SK-N-MC (cell line): Measurements from ENCODE around the gene TRIM44.

Experiments used
- DNase-seq: peaks from one replicate; pipeline ENCODE4 v3.0.0-alpha.2; 2011; ENCODE audit warnings: low read depth, low spot score
- H3K27ac ChIP-seq: fragments of 200-600 bp; sonication (generic); 2 replicates; pipeline ENCODE4 v1.5.1; 2016; ENCODE audit warnings: mixed run types
- H3K36me3 ChIP-seq: fragments of 200-600 bp; sonication (generic); 2 replicates; pipeline ENCODE4 v1.6.1; 2017; ENCODE audit warnings: antibody characterized with exemption, low read length, mixed read lengths; ENCODE audit not compliant: insufficient read depth
- H3K4me3 ChIP-seq: fragments of 200-600 bp; sonication (generic); 2 replicates; pipeline ENCODE4 v1.5.1; 2016
- H3K9ac ChIP-seq: fragments of 200-600 bp; sonication (generic); 2 replicates; pipeline ENCODE4 v1.8.0; 2017; ENCODE audit warnings: mixed run types, mixed read lengths; ENCODE audit not compliant: insufficient read length
- H3K9me3 ChIP-seq: fragments of 200-600 bp; sonication (generic); 2 replicates; pipeline ENCODE4 v1.6.1; 2017; ENCODE audit warnings: low read depth, mild to moderate bottlenecking, antibody characterized with exemption, low read length, moderate library complexity, mixed read lengths
- EZH2 ChIP-seq: fragments of 200-600 bp; sonication (generic); IDR thresholded peaks from one replicate; pipeline ENCODE4 v1.6.1; 2017; ENCODE audit warnings: antibody characterized with exemption
- FOXP2 ChIP-seq: optimal IDR thresholded peaks from 2 replicates; pipeline ENCODE3; 2011; ENCODE audit warnings: mild to moderate bottlenecking, moderate library complexity; ENCODE audit not compliant: insufficient read depth; ENCODE audit errors: extremely low read length, control extremely low read depth
- POLR2AphosphoS5 ChIP-seq: IDR thresholded peaks from 2 replicates; pipeline ENCODE4 v1.6.1; 2012; ENCODE audit warnings: mild to moderate bottlenecking, low read depth, low read length, borderline replicate concordance

Gene TRIM44

DNA sequence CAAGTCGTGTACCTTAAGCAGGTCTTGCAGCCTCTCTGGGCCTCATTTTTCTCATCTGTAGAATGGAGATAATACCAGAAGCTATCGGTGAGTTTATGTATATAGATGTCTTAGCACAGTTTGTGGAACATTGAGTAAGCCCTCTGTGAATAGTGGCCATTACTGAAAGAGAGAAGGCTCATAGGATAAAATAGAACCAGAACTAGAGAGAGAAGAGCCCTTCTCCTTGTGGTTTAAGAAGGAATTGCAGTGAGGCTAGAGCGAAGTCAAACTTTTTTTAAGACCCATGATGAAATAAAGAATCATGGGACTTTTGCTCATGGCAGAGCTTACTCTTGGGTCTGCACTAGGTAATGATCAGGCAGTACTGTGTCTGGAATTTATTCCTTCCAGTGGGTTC, 137.1 kb downstream of the TRIM44 start:
- Histone ChIP-seq H3K27ac (no peak overlapping the region), H3K4me3 (no peak overlapping the region), H3K9ac (no peak overlapping the region), H3K36me3 (no peaks in the 10 kb centered on the region), H3K9me3 (no peaks in the 10 kb centered on the region)
- TF ChIP-seq FOXP2 (no peak), EZH2 (no peak), POLR2AphosphoS5 (no peak)
- no peak for DNase-seq

GRCh38 chr11:35800970-35801953, 138.7 kb downstream of the TRIM44 start:
- Histone ChIP-seq H3K9me3 (no peaks in the 10 kb centered on the region), H3K4me3 (no peak overlapping the region), H3K27ac (no peak overlapping the region), H3K9ac (no peak overlapping the region), H3K36me3 (no peaks in the 10 kb centered on the region)
- DNase-seq, result no peak
- TF ChIP-seq EZH2 (no peak), POLR2AphosphoS5 (no peak), FOXP2 (no peak)

DNA sequence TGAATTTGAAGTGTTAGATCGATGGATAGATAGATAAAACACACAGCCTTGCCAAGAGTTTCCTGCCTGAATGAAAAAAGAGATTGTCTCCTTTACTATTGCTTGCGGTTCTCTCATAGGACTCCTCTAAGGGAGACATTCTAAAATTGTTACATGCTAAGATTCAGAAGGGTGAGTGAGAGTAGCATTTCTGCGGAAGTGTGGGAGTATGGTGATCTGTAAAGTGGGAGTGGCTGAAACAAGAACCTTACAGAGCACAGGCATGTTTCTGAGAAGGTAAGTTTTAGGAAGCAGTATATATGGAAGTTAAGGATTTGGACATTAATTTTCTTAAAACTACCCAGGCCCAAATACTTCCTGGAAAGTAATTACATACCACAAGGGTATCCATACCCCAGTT, 139.6 kb downstream of the TRIM44 start:
- no peak overlapping the region for H3K27ac ChIP-seq
- TF ChIP-seq FOXP2 (no peak), POLR2AphosphoS5 (no peak), EZH2 (no peak)

DNA sequence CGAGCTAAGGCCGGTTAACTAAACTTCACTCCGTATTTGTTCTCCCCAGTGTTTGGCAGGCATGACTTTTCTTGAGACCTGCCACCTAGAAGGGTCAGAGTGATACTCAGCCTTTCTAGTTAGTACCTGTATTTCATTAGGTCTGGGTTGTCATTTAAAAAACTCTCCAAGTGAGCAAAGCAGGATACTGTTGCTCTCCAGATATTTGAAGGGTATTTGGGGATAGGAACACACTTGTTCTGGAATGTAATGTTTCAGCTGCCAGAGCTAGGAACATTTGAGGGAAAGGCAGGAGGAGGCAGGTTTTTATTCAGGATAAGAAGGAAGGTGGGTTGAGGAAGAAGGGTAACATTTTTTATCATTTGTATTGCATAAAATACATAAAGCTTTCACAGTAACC, 140.1 kb downstream of the TRIM44 start:
- H3K9me3 ChIP-seq, result no peaks in the 10 kb centered on the region
- no peak overlapping the region for H3K9ac ChIP-seq
- DNase-seq, result no peak
- no peaks in the 10 kb centered on the region for H3K36me3 ChIP-seq
- H3K27ac ChIP-seq, result no peak overlapping the region
- TF ChIP-seq POLR2AphosphoS5 (no peak), EZH2 (no peak), FOXP2 (no peak)
- H3K4me3 ChIP-seq, result no peak overlapping the region

More for the DNA sequence above, 139.6 kb downstream of the TRIM44 start:
- no peaks in the 10 kb centered on the region for H3K36me3 ChIP-seq
- no peak overlapping the region for H3K9ac ChIP-seq
- no peaks in the 10 kb centered on the region for H3K9me3 ChIP-seq
- no peak overlapping the region for H3K4me3 ChIP-seq
- DNase-seq, result no peak

DNA sequence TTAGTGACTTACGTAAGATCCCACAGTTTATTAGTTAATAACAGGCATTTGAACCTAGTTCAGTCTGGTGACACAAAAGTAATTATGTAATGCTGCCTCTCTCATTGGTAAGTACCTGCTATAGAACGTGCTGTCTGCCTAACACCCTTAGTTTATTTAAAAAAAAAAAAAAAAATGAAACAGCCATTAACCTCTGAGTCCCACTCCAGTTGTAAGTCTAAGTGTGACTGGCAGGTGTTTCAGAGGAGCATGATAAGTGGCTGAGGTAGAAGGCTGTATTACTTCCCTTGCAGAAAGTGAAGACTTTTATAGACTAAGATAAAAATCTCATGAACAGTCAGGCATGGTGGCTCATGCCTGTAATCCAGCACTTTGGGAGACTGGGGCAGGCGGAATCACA, 140.5 kb downstream of the TRIM44 start:
- TF ChIP-seq EZH2 (no peak), FOXP2 (no peak), POLR2AphosphoS5 (no peak)
- H3K4me3 ChIP-seq, result no peak overlapping the region
- no peak overlapping the region for H3K9ac ChIP-seq
- H3K27ac ChIP-seq, result no peak overlapping the region
- no peaks in the 10 kb centered on the region for H3K36me3 ChIP-seq
- no peak for DNase-seq
- H3K9me3 ChIP-seq, result no peaks in the 10 kb centered on the region

DNA sequence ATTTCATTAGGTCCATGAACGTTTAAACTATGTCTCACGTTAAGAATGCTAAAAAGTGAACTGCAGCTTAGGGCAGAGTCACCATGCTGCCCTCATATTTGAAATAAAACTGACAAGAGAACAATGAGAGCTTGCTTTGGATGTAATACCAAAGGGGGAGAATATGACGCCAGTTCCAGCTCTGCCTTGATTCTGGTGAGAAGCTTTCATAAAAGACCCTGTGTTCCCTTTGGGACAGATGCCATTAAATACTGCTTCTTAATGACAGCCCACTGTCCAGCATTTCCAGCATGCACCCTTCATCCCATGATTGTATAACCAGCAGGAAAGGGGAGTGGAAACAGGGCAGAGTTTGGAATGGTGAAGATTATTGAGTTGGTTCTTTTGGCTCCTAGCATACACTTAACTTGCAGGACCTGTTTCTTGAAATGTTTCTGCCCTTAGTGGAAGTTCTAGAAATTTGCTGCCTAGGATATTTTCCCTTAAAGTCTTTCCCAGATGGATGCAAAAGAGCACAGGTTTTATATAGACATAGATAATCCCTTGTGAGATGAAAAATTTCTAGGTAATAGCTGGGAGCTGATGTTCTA, 142.0 kb downstream of the TRIM44 start:
- no peak overlapping the region for H3K9ac ChIP-seq
- no peak overlapping the region for H3K4me3 ChIP-seq
- H3K36me3 ChIP-seq, result no peaks in the 10 kb centered on the region
- no peaks in the 10 kb centered on the region for H3K9me3 ChIP-seq
- TF ChIP-seq FOXP2 (no peak), EZH2 (no peak), POLR2AphosphoS5 (no peak)
- no peak for DNase-seq
- no peak overlapping the region for H3K27ac ChIP-seq

DNA sequence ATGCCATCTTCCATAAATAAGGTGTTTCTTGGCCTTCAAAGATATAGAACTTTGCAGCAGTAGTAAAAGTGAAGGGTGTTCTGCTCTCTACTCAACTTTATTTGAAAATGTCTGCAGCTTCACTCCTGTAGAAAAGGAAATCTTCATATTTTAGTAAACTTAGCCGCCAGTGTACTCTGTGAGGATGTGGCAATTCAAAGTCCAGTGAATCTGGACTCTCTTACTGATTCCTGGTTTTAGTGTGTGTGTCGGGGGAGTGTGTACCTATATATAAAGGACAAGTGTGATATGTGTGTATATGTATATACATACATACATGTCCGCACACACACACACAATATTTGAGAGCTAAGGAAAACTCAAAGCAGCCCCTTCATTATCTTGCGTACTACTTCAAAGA, 147.0 kb downstream of the TRIM44 start:
- Histone ChIP-seq H3K36me3 (no peaks in the 10 kb centered on the region), H3K27ac (no peak overlapping the region), H3K4me3 (no peak overlapping the region), H3K9me3 (no peaks in the 10 kb centered on the region), H3K9ac (no peak overlapping the region)
- no peak for TF ChIP-seq POLR2AphosphoS5
- TF ChIP-seq FOXP2, result no peak
- DNase-seq, result no peak

DNA sequence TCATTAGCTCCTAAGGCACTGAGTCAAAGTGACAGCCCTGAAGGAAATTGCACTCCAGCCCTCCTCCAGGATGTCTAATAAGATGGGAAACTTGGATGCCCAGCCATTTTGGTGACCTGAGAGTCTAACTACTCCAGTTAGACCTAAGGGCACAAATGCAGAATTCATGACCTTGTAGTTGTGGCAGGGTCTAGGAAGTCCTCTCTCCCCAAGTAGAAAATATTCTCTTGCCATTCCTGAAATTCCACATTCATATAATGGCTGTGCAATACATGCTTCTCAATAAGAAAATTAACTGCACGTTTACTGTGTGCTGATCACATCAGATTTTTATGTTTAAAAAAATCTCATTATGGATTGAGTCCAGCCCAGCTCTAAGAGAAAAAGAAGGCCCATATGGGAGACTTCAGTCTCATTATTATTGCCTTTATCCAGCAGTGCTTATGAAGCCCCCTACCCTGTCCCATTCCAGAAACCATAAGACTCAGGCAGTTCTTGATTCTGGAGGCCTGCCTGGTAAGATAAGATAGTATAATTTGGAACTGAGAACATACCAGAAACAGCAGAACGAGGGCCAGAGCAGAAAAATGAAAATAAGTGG, 147.6 kb downstream of the TRIM44 start:
- TF ChIP-seq EZH2 (no peak), POLR2AphosphoS5 (no peak), FOXP2 (no peak)
- DNase-seq, result no peak
- no peaks in the 10 kb centered on the region for H3K36me3 ChIP-seq
- H3K9me3 ChIP-seq, result no peaks in the 10 kb centered on the region
- H3K27ac ChIP-seq, result no peak overlapping the region
- no peak overlapping the region for H3K9ac ChIP-seq
- H3K4me3 ChIP-seq, result no peak overlapping the region
